HTR-8/SVneo (cell line): ENCODE data around the gene PSMD5.

Experiments used
- DNase-seq: peaks from one replicate; pipeline ENCODE4 v3.0.0; 2011; ENCODE audit warnings: low spot score, mixed read lengths; ENCODE audit not compliant: insufficient read length
- FAIRE-seq: peaks from 2 replicates; lab custom pipeline; 2011; peaks lifted over from hg19 to GRCh38; lab: Jason Lieb, UNC

Gene PSMD5

DNA sequence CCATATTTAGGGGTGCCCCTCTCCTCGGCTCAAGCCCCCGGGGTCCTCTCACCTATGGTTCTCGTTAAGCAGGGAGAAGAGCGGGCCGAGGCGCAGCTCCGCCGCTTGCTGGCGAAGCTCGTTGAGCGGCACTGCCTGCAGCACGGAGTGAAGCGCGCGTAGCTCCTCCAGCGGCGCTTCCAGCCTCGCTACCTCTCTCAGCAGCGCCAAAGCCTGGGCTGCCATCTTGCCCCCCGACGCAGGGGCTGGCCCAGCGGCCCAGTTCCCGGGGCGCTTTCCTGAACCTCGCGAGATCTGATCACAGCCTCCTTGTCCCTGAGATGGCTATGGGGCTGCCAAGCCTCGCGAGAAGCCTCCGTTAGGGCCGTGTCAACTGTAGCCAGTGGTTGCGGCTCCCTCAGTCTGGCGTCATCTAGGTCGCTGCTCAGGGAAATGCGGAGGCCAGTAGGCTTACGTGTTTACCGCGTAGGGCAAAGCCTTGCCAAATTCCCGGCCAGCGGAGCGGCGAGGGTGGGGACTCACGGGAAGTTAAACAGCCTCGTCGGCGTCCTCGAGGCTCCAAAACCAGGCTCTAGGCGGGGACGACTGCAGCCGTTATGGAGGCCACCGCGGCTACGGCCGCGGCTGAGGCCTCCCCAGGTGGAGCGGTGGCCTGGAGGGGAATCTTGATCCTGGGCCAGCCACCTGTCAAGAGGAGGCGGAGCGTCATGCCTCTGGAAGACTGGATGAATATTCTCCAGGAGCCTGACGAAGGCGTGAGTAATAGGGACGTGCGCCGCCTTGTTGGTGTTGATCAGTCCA, at the start of gene PSMD5:
PSMD5 (minus strand) TSS at position 238 of the 801 bp plus-strand sequence; CDS start at position 225, 13 bp downstream.
- DNase-seq (peak; percentile 95), FAIRE-seq (no peak)

DNA sequence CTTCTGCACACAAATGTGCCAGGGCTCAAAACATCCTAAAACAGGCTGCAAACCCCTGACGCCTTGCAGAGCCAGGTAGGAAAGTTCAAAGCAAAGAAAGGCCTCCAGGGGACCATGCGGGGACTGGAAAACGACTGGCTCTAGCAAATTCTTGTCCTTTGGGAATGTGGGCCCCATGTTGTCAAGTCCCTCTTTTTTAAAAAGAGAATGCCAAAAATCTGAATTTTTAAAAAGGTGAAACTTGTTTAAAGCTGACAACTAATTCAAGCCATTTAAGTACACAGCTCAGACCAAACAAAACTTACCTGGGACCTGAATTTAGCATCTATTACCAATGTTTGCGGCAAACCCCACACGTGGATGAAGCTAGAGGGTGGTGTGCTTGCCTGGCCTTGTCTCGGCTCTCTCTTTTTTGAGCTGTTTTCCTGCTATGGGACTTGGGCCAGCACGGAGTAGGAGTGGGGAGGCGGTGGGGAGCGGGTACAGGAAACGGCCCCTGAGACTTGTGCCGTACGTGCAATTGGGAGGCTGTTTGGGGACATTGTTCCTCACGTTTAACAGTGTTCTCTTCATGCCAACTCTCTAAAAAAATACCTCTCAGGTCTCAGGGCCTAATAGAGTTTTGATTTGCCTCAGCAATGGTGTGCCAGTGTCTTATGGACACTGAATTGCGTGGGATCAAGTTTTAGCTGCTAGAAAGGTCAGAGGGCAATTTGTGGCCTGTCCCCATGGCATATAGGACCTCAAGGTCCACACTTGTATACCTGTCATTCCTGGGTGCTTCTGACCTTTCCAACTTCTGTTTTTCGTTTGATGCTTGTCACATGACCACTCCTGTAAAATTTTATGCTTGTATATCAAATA, 49.4 kb upstream of the PSMD5 start:
- no peak for DNase-seq
- FAIRE-seq: no peak

DNA sequence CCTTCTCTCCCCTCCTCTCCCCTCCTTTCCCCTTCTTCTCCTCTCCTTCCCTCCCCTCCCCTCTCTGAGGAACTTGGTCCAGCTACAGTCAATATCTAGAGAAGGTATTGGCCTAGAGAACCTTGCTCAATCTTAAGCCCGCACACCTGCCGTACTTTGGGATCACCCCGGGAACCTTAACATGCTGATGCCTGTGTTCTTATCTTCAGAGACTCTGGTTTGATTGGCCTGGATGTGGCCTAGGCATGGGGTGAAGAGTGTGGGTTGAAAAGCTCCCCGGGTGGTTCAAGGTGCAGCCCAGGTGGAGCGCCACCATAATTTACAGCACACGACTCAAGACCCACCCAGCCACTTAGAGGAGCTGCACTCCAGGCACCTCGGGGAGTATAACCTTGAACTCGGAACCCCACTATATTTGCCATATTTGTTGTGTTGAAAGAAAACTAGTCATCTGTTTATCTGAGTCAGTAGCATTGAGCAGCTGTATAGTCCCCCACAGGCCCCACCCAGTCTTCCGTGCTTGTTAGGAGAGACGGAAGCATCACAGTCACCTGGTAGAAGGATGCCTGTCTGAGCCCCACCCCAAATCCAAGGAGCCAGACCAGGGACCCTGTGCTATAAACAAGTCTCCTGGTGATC, 48.6 kb upstream of the PSMD5 start:
- FAIRE-seq (no peak), DNase-seq (no peak)

DNA sequence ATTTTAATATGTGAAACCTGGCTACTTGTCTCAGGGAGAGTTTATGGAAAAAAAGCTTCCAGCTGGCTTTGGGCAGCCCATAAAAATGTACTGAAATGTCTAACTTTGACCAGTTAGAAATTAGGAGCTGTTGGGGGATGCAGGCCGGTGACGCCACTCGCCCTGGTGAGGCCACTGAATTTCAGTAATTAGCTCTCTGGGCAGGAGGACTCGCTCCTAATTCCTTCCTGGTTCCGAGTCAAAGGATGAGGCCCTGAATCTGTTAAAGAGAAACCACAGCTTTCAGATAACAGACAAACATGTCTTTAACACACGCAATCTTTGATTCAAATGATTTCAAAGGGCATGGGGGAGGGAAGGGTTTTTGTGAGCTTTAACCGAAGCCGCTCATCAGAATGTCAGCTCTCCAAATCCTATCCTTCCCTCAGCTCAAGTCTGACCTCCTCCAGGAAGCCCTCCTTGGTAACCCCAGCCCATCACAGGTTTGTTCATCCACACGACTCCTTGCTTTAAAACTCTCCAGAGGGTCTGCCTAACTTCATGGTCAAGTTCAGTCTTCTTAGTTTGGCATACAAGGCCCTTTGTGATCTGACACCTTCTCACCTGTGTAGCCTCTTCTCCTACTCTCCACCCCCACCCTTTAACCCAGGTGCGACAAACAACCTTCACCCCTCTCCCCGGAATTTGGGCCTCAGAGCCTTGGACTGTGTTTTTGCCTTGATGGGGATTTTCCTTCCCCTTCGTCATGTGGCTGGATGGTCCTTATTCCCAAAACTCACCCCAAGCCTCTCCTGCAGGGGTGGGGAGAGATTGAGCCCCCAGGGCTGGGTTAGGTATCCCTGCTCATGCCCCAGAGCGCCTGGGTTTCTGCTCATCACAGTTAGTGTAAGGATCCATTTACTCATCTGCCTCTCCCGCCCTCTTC, 47.9 kb upstream of the PSMD5 start:
- DNase-seq: no peak
- FAIRE-seq: no peak

DNA sequence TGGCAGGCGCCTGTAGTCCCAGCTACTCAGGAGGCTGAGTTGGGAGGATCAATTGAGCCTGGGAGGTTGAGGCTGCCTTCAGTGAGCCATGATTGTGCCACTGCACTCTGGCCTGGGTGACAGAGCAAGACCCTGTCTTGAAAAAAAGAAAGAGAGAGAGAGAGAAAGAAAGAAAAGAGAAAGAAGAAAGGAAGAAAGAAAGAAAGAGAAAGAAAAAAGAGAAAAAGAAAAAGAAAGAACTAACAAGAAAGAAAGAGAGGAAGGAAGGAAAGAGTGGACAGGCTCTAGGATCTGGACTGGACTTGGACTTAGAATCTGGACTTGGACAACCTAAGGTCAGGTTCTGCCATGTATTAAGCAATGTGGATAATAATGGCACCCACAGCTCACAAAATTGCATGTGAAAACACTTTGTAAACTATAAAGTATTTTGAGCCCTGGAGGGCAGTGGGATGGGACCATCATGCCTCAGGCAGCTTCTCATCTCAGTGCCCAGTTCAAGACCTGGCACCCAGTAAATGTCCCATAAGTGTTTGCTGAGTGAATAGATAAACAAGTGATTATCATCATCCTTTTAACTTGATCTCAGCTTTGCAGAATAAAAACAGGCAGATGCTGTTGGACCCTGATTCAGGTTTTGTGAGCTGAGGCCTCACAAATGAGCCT, 47.0 kb upstream of the PSMD5 start:
- DNase-seq (no peak), FAIRE-seq (no peak)

GRCh38 chr9:120888626-120889025, 45.9 kb upstream of the PSMD5 start:
- DNase-seq (no peak), FAIRE-seq (no peak)

DNA sequence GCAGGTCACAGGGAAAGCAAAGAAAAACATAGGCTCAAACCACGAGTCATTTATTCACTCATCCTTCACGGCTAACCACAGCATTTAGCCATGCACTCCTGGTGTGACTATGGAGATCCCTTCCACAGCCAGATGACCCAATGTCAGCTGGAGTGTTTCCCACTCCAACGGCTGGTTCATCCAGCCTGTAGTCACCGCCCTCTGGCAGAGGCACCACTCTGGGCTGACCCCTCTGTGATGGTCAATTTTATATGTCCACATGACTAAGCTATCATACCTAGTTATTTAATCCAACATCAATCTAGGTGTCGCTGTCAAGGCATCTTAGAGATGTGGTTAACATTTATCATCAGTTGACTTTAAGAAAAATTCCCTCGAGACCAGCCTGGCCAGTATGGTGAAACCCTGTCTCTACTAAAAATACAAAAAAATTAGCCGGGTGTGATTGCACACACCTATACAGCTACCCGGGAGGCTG, 43.8 kb upstream of the PSMD5 start:
- DNase-seq: peak; percentile 23
- FAIRE-seq: no peak

DNA sequence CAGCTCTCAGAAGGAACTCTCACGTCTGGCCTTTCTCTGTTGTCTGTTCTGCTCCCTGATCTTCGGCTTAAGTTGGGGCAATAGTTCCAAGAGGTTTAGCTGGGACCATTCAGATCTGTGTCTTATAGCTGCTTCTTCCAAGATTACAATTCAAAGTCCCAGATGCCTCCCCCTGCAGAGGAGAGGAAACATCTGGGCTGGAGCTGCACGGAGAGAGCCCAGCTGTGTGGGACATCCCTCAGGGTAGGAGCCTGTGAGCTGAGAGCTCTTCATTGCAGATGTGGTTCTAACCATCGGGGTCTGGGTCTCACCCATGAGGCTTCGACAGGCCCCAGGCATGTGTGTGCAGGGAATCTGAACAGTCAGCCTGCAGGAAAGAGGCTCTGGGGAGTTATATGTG, 43.2 kb upstream of the PSMD5 start:
- FAIRE-seq (no peak), DNase-seq (no peak)

GRCh38 chr9:120885457-120885856, 42.7 kb upstream of the PSMD5 start:
- no peak for FAIRE-seq
- no peak for DNase-seq

DNA sequence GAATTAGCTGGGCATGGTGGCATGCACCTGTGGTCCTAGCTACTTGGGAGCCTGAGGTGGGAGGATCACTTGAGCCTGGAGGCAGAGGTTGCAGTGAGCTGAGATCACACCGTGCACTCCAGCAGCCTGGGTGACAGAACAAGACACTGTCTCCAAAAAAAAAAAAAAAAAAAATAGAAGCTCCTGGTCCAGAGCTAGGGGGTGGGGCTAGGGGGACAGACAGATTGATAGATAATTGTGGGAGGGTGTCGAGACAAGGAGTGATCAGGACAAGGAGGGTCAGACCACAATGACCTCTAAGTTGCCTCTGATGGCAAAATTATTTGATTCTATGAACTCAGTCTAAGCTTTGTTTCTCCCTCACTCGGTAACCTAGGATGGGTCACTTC, 40.9 kb upstream of the PSMD5 start:
- no peak for FAIRE-seq
- DNase-seq: no peak

GRCh38 chr9:120882935-120883607, 40.3 kb upstream of the PSMD5 start:
- no peak for FAIRE-seq
- DNase-seq: no peak

GRCh38 chr9:120879446-120879845, 36.7 kb upstream of the PSMD5 start:
- FAIRE-seq: no peak

GRCh38 chr9:120878188-120879130, 35.7 kb upstream of the PSMD5 start:
- DNase-seq (no peak), FAIRE-seq (no peak)

More at GRCh38 chr9:120879446-120879845, 36.7 kb upstream of the PSMD5 start:
- no peak for DNase-seq

- peak; percentile 58 for DNase-seq
- no peak for FAIRE-seq
Measured at GRCh38 chr9:120877276-120878034, 34.7 kb upstream of the PSMD5 start.

- DNase-seq (peak; percentile 28), FAIRE-seq (no peak)
Measured at GRCh38 chr9:120876842-120877240, 34.1 kb upstream of the PSMD5 start, which contains the start of gene PHF19. Gene PHF19, minus strand, starts transcription at chr9:120877188. Its CDS starts 2,447 bp downstream, at chr9:120874741.

- DNase-seq (peak; percentile 71), FAIRE-seq (no peak)
Measured at GRCh38 chr9:120875954-120876841, 33.5 kb upstream of the PSMD5 start.
